Measurements from ENCODE around the gene ZNF268.
"Not testable (repeated sequence)": the region's sequence is repeated elsewhere in the genome, so short reads cannot be mapped to it uniquely, and the experiment has no call there.

ZNF268 gene

DNA sequence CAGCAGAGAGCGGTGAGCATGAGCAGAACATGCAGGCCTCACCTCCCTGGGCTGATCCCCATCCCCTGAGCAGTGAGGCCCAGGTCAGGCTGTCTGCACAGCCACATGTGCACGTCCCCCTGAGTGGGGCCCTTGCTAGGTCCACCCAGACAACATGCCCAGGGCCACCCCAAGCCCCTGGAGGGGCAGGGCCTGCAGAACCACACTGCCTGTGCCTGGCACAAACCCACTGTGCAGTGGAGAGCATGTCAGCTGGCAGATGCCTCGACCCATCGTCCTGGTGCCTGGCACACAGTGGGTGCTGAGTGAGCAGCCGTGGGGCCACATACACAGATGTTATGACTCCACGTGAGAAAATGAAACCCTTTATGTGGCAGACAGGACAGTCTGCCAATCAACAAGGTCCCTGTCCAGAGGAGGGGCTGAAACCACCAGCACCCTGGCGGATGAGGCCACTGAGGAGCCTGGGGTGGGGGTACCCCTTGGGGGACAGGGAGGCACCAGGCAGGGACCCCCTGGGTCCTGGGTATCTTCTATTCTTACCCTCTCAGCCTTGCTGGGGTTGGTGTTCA is 46.1 kb downstream of the ZNF268 start:
- DNase-seq (ENCODE audit: low read depth in 2 of 2): no peak

DNA sequence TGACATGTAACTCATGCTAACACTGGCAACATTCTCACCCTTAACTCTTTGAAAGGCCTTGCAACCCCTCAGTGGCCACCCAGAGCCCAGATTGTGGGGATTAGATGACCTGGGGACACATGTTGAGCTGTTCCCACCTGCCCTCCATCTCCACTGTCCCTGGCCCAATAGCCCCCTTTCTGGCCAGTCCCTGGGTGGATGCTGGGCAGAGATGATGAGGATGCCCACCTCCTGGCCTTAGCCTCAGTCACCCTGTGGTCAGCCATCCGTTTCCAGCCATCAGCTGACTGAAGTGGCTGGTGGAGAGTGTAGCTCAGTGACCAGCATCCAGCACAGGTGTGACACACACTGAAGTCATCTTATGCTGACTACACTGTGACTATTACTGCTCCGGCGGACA is 49.7 kb downstream of the ZNF268 start:
- no peak for DNase-seq (ENCODE audit: low read depth in 2 of 2)

GRCh38 chr12:133233006-133233405 is 51.7 kb downstream of the ZNF268 start:
- DNase-seq (ENCODE audit: low read depth in 2 of 2): no peak

DNA sequence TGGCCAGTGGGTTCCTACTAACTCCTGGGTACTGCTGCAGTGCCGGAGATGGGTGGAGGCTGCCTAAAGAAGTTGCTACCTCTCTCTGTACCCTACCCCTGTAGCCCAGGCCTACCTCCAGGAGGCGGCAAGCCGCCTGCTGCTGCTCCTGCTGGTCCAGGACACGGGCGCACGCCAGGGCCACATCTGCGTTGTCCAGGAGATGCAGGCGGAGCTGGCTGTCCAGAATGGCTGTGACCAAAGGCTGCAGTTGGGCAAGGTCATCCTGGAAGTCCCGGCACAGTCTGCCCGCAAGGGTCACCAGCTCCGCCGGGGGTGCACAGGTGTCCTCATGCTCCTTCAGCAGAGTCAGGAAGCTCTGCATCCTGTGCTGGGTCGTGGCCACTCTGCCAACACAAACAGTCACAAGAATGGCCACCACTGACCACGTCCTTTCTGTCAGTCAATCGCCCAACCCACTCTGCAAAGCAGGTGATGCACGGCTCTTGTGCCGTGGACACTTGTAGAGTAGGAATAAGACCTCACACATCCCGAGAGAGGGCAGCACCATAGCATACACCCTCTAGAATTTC is 52.8 kb downstream of the ZNF268 start:
- no peak for DNase-seq (ENCODE audit: low read depth in 2 of 2)

- DNase-seq (ENCODE audit: low read depth in 2 of 2): no peak
Observed at GRCh38 chr12:133234971-133235370, 53.7 kb downstream of the ZNF268 start.

GRCh38 chr12:133235401-133236112 is 54.3 kb downstream of the ZNF268 start, which contains the start of gene ANHX:
Gene ANHX, minus strand, starts transcription at chr12:133235877. Its CDS starts 1,521 bp downstream, at chr12:133234356.
- no peak for DNase-seq (ENCODE audit: low read depth in 2 of 2)

DNA sequence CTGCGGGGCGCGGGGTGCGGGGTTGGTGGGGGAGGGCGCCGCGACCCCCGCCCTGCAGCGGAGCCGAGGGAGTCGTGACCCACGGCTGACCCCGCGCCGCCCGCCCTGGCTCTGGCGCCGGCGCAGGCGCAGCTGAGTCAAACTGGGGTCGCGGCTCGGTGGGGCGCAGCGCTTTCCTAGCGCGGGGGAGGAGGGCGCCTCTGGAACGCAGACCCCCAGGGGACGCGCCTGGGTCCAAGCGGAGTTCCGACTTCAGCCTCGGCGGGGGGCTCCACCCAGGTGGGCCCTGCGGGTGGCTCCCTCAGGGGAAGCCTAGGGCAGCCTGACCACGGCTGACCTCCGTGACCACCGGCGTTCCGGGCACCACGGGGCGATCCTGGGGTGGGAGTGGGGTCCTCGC is 54.8 kb downstream of the ZNF268 start:
- DNase-seq (ENCODE audit: low read depth in 2 of 2): no peak

GRCh38 chr12:133236556-133236955 is 55.3 kb downstream of the ZNF268 start:
- DNase-seq (ENCODE audit: low read depth in 2 of 2): no peak

GRCh38 chr12:133251732-133252131 is 70.4 kb downstream of the ZNF268 start:
- no peak for DNase-seq (ENCODE audit: low read depth in 2 of 2)

- not testable (repeated sequence) for DNase-seq (ENCODE audit: low read depth in 2 of 2)
Observed at GRCh38 chr12:133255833-133256232, 74.5 kb downstream of the ZNF268 start.

GRCh38 chr12:133256321-133256720 is 75.0 kb downstream of the ZNF268 start:
- DNase-seq (ENCODE audit: low read depth in 2 of 2): no peak

- no peak for DNase-seq (ENCODE audit: low read depth in 2 of 2)
Observed at GRCh38 chr12:133264173-133264572, 82.9 kb downstream of the ZNF268 start.

Measured in stimulated activated CD8-positive, alpha-beta memory T cell treated with anti-CD3 and anti-CD28 coated beads, Interleukin-15, amount 100 ng/mL, for 48 hours (primary cell).